ENCODE data around the gene PORCN.

- TF ChIP-seq POLR2A (IDR thresholded peaks at IDR 0.05) (no peak), CTCF (IDR thresholded peaks at IDR 0.05) (no peak)
Observed at GRCh38 chrX:48523682-48524081, 14.9 kb downstream of the PORCN start.
